ENCODE results near the gene C10orf90.

The C10orf90 gene

DNA sequence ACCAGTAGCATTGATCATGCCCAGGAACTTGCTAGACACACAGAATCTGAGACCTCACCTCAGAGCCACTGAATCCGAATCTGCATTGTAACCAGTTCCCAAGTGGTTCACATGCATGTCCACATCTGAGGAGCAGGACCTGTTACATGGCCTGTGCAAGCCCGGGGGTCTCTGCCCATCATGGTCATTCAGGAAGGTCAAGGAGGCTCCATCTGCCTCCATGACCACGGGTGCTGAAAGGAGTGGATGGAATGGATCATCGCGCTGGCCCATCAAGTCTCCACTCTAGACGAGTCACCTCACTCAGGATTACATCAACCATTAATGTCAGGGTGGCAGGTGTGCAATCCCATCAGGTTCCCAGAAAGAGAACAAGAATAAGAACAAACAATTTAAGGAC is 196.5 kb downstream of the C10orf90 start:
- TF ChIP-seq, protein P1, sequence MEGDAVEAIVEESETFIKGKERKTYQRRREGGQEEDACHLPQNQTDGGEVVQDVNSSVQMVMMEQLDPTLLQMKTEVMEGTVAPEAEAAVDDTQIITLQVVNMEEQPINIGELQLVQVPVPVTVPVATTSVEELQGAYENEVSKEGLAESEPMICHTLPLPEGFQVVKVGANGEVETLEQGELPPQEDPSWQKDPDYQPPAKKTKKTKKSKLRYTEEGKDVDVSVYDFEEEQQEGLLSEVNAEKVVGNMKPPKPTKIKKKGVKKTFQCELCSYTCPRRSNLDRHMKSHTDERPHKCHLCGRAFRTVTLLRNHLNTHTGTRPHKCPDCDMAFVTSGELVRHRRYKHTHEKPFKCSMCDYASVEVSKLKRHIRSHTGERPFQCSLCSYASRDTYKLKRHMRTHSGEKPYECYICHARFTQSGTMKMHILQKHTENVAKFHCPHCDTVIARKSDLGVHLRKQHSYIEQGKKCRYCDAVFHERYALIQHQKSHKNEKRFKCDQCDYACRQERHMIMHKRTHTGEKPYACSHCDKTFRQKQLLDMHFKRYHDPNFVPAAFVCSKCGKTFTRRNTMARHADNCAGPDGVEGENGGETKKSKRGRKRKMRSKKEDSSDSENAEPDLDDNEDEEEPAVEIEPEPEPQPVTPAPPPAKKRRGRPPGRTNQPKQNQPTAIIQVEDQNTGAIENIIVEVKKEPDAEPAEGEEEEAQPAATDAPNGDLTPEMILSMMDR (IDR thresholded peaks at IDR 0.05) = no peak
- DNase-seq (ENCODE audit: low spot score) = no peak

DNA sequence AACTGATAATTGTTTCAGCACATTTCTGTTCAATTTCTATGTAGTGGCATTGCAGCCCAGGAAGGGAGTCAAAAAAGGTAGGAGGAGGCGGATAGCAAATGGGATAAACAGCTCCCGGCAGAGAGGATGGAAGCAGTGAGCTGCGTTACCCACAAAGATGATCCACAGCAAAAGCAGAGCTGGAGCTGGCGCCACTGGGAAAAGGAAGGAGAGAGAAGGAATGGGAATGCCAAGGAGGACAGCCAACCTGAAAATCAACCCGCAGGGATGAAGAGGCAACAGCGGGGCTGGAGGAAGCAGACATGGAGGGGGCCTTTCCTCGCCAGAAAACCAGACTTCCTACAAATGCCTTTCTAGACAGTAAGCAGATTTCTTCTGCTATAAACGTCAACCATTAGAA is 199.5 kb downstream of the C10orf90 start:
- no peak for DNase-seq (ENCODE audit: low spot score)
- H3K4me3 ChIP-seq = no peak overlapping the region
- TF ChIP-seq, protein P1 (IDR thresholded peaks at IDR 0.05) = no peak
- no peak overlapping the region for H3K27ac ChIP-seq

More for the DNA sequence above, 196.5 kb downstream of the C10orf90 start:
- no peak overlapping the region for H3K27ac ChIP-seq
- no peak overlapping the region for H3K4me3 ChIP-seq

DNA sequence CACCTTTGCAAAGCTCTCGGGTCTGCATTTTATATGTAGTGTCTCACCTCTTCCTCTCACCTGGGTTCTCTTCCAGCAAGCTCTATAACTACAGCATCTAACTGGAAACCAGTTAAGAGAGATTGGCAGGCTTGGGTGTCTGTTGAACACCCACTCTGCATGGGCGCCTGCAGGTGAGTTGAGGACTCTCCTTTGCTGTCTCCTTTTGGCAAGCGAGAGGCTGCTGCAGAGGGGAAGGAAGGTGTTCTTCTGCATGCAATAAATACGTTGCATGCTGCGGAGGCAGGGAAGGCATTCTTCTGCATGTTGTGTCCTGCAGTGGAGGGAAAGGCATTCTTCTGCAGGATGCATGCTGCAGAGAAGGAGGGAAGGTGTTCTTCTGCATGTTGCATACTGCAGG is 200.8 kb downstream of the C10orf90 start:
- DNase-seq (ENCODE audit: low spot score) = no peak
- no peak overlapping the region for H3K4me3 ChIP-seq
- no peak overlapping the region for H3K27ac ChIP-seq
- TF ChIP-seq, protein P1 (IDR thresholded peaks at IDR 0.05) = no peak

DNA sequence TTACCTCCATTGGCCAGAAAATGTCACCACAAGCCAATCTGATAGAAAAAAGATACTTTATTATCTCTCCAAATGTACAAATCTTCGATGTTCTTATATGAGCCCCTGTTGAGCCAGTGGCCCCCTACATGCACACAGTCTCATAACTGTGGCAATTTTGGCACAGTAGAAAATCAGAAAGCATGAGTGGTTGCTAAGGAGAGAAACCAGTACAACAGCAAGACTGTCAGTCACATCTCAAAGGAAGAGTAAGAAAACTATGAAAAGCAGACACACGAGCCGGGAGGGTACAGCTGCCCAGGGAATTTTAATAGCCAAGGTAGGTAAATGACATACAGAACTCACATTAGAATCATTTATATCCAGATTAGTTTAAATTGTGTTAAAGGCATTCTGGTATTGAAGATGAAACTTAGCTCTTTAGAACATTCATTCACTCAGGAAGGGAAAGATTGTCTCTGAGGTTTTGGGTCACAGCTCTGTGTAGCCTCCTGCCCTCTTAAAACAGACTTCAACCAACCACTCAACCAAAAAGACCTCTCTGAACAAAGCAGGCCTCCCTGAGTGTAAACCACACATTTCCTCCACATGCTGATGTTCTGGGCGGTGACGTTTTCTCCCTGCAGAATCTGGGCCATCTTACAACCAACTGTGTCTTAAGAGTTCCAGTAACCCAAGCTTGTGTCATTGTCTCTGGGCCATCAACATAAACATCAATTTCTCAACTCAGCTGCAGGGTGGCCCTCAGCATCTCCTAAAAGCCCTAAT is 201.4 kb downstream of the C10orf90 start:
- H3K27ac ChIP-seq = no peak overlapping the region
- DNase-seq (ENCODE audit: low spot score) = no peak
- TF ChIP-seq, protein P1 (IDR thresholded peaks at IDR 0.05) = no peak
- no peak overlapping the region for H3K4me3 ChIP-seq

DNA sequence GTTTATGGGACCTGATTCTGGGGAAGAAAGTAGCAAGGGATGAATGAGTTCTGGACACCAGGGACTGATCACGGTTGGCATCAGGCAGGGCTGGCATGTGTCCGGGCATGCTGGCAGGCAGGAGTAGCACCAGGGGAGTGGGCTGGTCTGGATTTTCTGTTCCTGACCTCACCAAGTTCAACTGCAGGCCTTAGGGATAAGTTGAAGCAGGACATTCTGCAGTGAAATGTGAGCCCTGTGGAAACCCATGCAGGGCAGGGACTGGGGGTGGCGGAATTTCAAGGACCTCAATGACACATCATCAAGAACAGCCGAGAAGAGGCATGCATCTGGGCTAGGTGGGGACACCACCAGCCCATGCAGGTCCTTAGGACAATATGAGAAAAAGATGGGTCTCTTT is 202.0 kb downstream of the C10orf90 start:
- H3K4me3 ChIP-seq = no peak overlapping the region
- no peak for DNase-seq (ENCODE audit: low spot score)
- no peak overlapping the region for H3K27ac ChIP-seq
- TF ChIP-seq, protein P1 (IDR thresholded peaks at IDR 0.05) = no peak

DNA sequence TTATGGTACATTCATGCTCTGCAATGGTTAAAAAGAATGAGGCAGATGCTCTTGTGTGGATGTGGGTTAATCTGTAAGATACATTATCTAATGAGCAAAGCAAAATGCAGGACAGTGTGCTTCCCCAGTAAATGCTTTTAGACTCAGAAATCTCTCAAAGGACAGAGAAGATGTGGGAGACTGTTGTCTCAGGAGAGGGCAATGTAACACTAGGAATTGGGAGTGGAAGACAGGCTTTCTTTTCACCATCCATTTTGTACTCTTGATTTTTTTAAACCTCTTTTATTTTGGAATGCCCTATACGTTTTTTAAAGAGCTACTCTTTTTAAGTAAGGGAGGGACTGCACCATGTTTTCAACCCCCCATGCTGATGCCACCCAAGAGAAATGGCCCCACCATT is 204.7 kb downstream of the C10orf90 start:
- Histone ChIP-seq H3K4me3 (no peak overlapping the region), H3K27ac (no peak overlapping the region)
- TF ChIP-seq, protein P1 (IDR thresholded peaks at IDR 0.05) = no peak
- no peak for DNase-seq (ENCODE audit: low spot score)

DNA sequence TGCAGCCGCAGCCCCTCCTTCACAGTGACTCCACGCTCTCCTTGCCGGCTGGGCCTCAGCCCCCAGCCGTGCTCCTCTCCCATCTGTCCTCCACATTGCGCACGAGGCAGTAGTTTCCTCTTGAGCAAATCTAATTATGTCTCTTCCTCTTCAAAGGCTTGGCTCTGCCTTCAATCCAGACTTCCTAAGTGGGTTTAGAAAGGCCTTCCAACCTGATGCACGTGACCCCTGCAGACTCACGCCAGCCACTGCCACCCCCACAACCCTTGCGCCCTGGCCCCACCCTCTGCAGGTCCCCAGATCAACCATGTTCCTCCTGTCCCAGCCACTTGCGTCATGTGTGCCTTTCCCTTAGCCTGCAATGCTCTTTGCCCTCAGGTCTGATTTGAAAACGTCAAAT is 207.2 kb downstream of the C10orf90 start:
- no peak for DNase-seq (ENCODE audit: low spot score)
- TF ChIP-seq, protein P1 (IDR thresholded peaks at IDR 0.05) = no peak
- Histone ChIP-seq H3K27ac (no peak overlapping the region), H3K4me3 (no peak overlapping the region)
